GM23338 (cell line): ENCODE data around the gene BCKDK. TPM values are rescaled to one million over a fixed set of nuclear protein-coding genes. Genes with fewer than 3 reads are reported as not detected.

ENCODE experiments used
- ATAC-seq: fragments of 200-7000 bp; cut with Tn5 transposase; 3 replicates; pipeline ENCODE4 v1.9.1; 2020
- DNase-seq: peaks from one replicate; pipeline ENCODE4 v3.0.0-alpha.2; 2015; ENCODE audit warnings: low spot score
- H2AFZ ChIP-seq: fragments of 200-600 bp; sonication (generic); 2 replicates; pipeline ENCODE4 v1.8.0; 2016; ENCODE audit warnings: antibody characterized with exemption, mild to moderate bottlenecking, moderate library complexity
- H3F3A ChIP-seq: fragments of 200-600 bp; sonication (generic); replicated peaks from 2 replicates; pipeline ENCODE4 v1.8.0; 2017; ENCODE audit warnings: antibody characterized with exemption, mixed run types, low read depth
- H3K27ac ChIP-seq: fragments of 200-600 bp; sonication (generic); 2 replicates; pipeline ENCODE4 v1.6.1; 2016; ENCODE audit warnings: low read depth
- H3K27me3 ChIP-seq: fragments of 200-600 bp; sonication (generic); 2 replicates; pipeline ENCODE4 v1.8.0; 2016; ENCODE audit warnings: mild to moderate bottlenecking, mixed run types, moderate library complexity; ENCODE audit not compliant: insufficient read depth
- H3K36me3 ChIP-seq: fragments of 200-600 bp; sonication (generic); 2 replicates; pipeline ENCODE4 v1.8.0; 2016; ENCODE audit warnings: mild to moderate bottlenecking; ENCODE audit not compliant: insufficient read depth
- H3K4me1 ChIP-seq: fragments of 200-600 bp; sonication (generic); 2 replicates; pipeline ENCODE4 v1.8.0; 2016; ENCODE audit warnings: mild to moderate bottlenecking, moderate library complexity; ENCODE audit not compliant: insufficient read depth
- H3K4me2 ChIP-seq: fragments of 200-600 bp; sonication (generic); 2 replicates; pipeline ENCODE4 v1.7.1; 2017; ENCODE audit warnings: mixed run types
- H3K4me3 ChIP-seq: fragments of 200-600 bp; sonication (generic); 2 replicates; pipeline ENCODE4 v1.6.1; 2016; ENCODE audit warnings: mixed run types
- H3K79me2 ChIP-seq: fragments of 200-600 bp; sonication (generic); replicated peaks from 2 replicates; pipeline ENCODE4 v1.8.0; 2017; ENCODE audit warnings: mild to moderate bottlenecking; ENCODE audit not compliant: insufficient read depth
- H3K9me2 ChIP-seq: fragments of 200-600 bp; sonication (generic); 2 replicates; pipeline ENCODE4 v1.8.0; 2017; ENCODE audit not compliant: insufficient read depth
- H4K20me1 ChIP-seq: fragments of 200-600 bp; sonication (generic); replicated peaks from 2 replicates; pipeline ENCODE4 v1.8.0; 2017; ENCODE audit warnings: mild to moderate bottlenecking; ENCODE audit not compliant: insufficient read depth
- H3K27ac Mint-ChIP-seq: 2 replicates; pipeline ENCODE4 v1.8.0; 2020; ENCODE audit warnings: inconsistent platforms, mild to moderate bottlenecking, moderate library complexity, mixed read lengths
- H3K27me3 Mint-ChIP-seq: 3 replicates; pipeline ENCODE4 v1.8.0; 2022; ENCODE audit warnings: low read depth, mild to moderate bottlenecking, moderate library complexity, mixed read lengths, inconsistent platforms; ENCODE audit not compliant: insufficient read depth, poor library complexity
- H3K36me3 Mint-ChIP-seq: 3 replicates; pipeline ENCODE4 v1.8.0; 2021; ENCODE audit warnings: low read depth, mild to moderate bottlenecking, inconsistent platforms, moderate library complexity, mixed read lengths
- H3K4me1 Mint-ChIP-seq: 3 replicates; pipeline ENCODE4 v1.8.0; 2020; ENCODE audit warnings: mild to moderate bottlenecking, inconsistent platforms, mixed read lengths
- H3K4me3 Mint-ChIP-seq: 3 replicates; pipeline ENCODE4 v1.8.0; 2021; ENCODE audit warnings: moderate library complexity, mild to moderate bottlenecking, inconsistent platforms, mixed read lengths
- H3K9me3 Mint-ChIP-seq: 3 replicates; pipeline ENCODE4 v1.8.0; 2020; ENCODE audit warnings: moderate library complexity, mild to moderate bottlenecking, inconsistent platforms, mixed read lengths
- CREB1 ChIP-seq: fragments of 250-450 bp; sonication (Bioruptor Pico); IDR thresholded peaks from 2 replicates; pipeline ENCODE4 v1.5.0; 2020; ENCODE audit warnings: low read depth, mild to moderate bottlenecking, moderate library complexity
- CTCF ChIP-seq, 2 experiments: fragments of 200-600 bp in 1 of 2; sonication (generic) in 1 of 2; conservative IDR thresholded peaks; 2 replicates each; pipeline versions ENCODE4 v1.5.1 to v1.6.1; 2016 to 2017; ENCODE audit warnings: antibody characterized with exemption in 2 of 2, low read depth in 2 of 2, mild to moderate bottlenecking in 2 of 2, moderate library complexity in 1 of 2
- ETS1 ChIP-seq: IDR thresholded peaks from 2 replicates; pipeline ENCODE4 v1.6.1; 2016; ENCODE audit warnings: antibody characterized with exemption
- NANOG ChIP-seq: IDR thresholded peaks from 2 replicates; pipeline ENCODE4 v1.6.1; 2016; ENCODE audit warnings: antibody characterized with exemption, borderline replicate concordance
- POLR2AphosphoS5 ChIP-seq: IDR thresholded peaks from 2 replicates; pipeline ENCODE4 v1.6.1; 2016; ENCODE audit warnings: antibody characterized with exemption, low read depth
- REST ChIP-seq: IDR thresholded peaks from one replicate; pipeline ENCODE4 v1.6.1; 2018; ENCODE audit warnings: antibody characterized with exemption; ENCODE audit not compliant: unreplicated experiment
- STAT1 ChIP-seq: IDR thresholded peaks from one replicate; pipeline ENCODE4 v1.6.1; 2016; ENCODE audit warnings: antibody characterized with exemption; ENCODE audit not compliant: unreplicated experiment
- ZNF114 ChIP-seq: fragments of 250-450 bp; sonication (Bioruptor Pico); IDR thresholded peaks from 2 replicates; pipeline ENCODE4 v1.5.0; 2020; ENCODE audit warnings: mild to moderate bottlenecking, moderate library complexity
- ZNF462 ChIP-seq: fragments of 250-450 bp; sonication (Bioruptor Pico); IDR thresholded peaks from 2 replicates; pipeline ENCODE4 v1.5.0; 2020; ENCODE audit warnings: mild to moderate bottlenecking, moderate library complexity
- polyA plus RNA-seq: library from polyadenylated mRNA; unstranded; fragments of >200 nt; fragmentation: Nextera tagmentation; extraction: Ambion mirVana; gene quantifications from 2 replicates; pipeline ENCODE4 v1.2.1, GENCODE V29; 2016
- total RNA-seq: library from RNA; depleted of rRNA; stranded (reverse); fragments of >200 nt; shearing (Covaris generic); gene quantifications from 2 replicates; pipeline ENCODE4 v1.2.3, GENCODE V29; 2014

The BCKDK gene
- total and polyA plus RNA-seq, 2 experiments from 2014 or later: 36.1 to 58.9 TPM

- peaks cover 42% of the 10 kb centered on the region for H3K27me3 Mint-ChIP-seq
- 0 out of 2 replicates have a peak, but pooled peaks cover 11% of the 10 kb centered on the region for H3F3A ChIP-seq
- peak; percentile 100 for DNase-seq
- no peaks in the 10 kb centered on the region for H3K9me2 ChIP-seq
- no peaks in the 10 kb centered on the region; the same call in 2 of the 3 replicates for H3K9me3 Mint-ChIP-seq
- no peaks in the 10 kb centered on the region; the same call in 2 of the 3 replicates for H3K36me3 Mint-ChIP-seq
- TF ChIP-seq REST (no peak), CTCF (conservative IDR thresholded peaks at IDR 0.05; ENCODE audit: low read depth in 2 of 2) (peak; percentile 77 to 88), POLR2AphosphoS5 (no peak), STAT1 (no peak), ZNF114 (CRISPR knock-in tag) (no peak), CREB1 (CRISPR knock-in tag) (peak; percentile 45), ZNF462 (no peak), NANOG (no peak), ETS1 (no peak)
- H3K4me1 Mint-ChIP-seq: peaks cover 31% of the 10 kb centered on the region
- peak overlapping the region; percentile 70 for H3K4me3 Mint-ChIP-seq
- peak; percentile 79 for ATAC-seq
- peak overlapping the region; percentile 61 for H3K4me3 ChIP-seq
- peak overlapping the region; percentile 80 for H3K27ac ChIP-seq
- H2AFZ ChIP-seq: peak overlapping the region; percentile 87
- H3K4me2 ChIP-seq: peak overlapping the region; percentile 84
- H3K36me3 ChIP-seq: no peaks in the 10 kb centered on the region
- peaks cover 34% of the 10 kb centered on the region for H3K27me3 ChIP-seq
- peak overlapping the region; percentile 95 for H3K27ac Mint-ChIP-seq
- H3K4me1 ChIP-seq: peaks cover 22% of the 10 kb centered on the region
- no peaks in the 10 kb centered on the region for H3K79me2 ChIP-seq
- no peaks in the 10 kb centered on the region for H4K20me1 ChIP-seq
Measured at GRCh38 chr16:31142109-31143010, 34.2 kb downstream of the BCKDK start.
